GM21723 (cell line): ENCODE measurements around the gene TP53RK.

Experiments
- ATAC-seq: cut with Tn5 transposase; IDR thresholded peaks from one replicate; pipeline ENCODE4 v1.9.1; 2021; ENCODE audit warnings: mild to moderate bottlenecking, moderate library complexity; ENCODE audit not compliant: unreplicated experiment

The TP53RK gene

GRCh38 chr20:46708172-46708860 is 19.1 kb upstream of the TP53RK start:
- no peak for ATAC-seq

GRCh38 chr20:46706242-46706641 is 17.0 kb upstream of the TP53RK start:
- ATAC-seq = no peak

GRCh38 chr20:46705378-46705729 is 16.1 kb upstream of the TP53RK start:
- no peak for ATAC-seq

- ATAC-seq = no peak
Observed at GRCh38 chr20:46704714-46705377, 15.6 kb upstream of the TP53RK start.

- ATAC-seq = no peak
Observed at GRCh38 chr20:46703435-46703834, 14.2 kb upstream of the TP53RK start.

- no peak for ATAC-seq
Observed at GRCh38 chr20:46702447-46703203, 13.4 kb upstream of the TP53RK start.

GRCh38 chr20:46701986-46702385 is 12.7 kb upstream of the TP53RK start:
- ATAC-seq = no peak

GRCh38 chr20:46701556-46701955 is 12.3 kb upstream of the TP53RK start:
- ATAC-seq = no peak

- no peak for ATAC-seq
Observed at GRCh38 chr20:46701057-46701456, 11.8 kb upstream of the TP53RK start.

- ATAC-seq = no peak
Observed at GRCh38 chr20:46700481-46700880, 11.2 kb upstream of the TP53RK start.

GRCh38 chr20:46699651-46700359 is 10.6 kb upstream of the TP53RK start:
- ATAC-seq = no peak

GRCh38 chr20:46698788-46699187 is 9.5 kb upstream of the TP53RK start:
- ATAC-seq = no peak

- no peak for ATAC-seq
Observed at GRCh38 chr20:46696791-46697279, 7.6 kb upstream of the TP53RK start.

GRCh38 chr20:46695892-46696291 is 6.6 kb upstream of the TP53RK start:
- ATAC-seq = no peak

- ATAC-seq = no peak
Observed at GRCh38 chr20:46694484-46694883, 5.2 kb upstream of the TP53RK start.

- ATAC-seq = no peak
Observed at GRCh38 chr20:46691196-46691595, 2.0 kb upstream of the TP53RK start.

GRCh38 chr20:46690219-46691106 is 1.2 kb upstream of the TP53RK start:
- no peak for ATAC-seq

GRCh38 chr20:46689754-46690085 is 476 bp upstream of the TP53RK start:
- no peak for ATAC-seq

- ATAC-seq = no peak
Observed at GRCh38 chr20:46688151-46689081, 828 bp downstream of the TP53RK start.
